ENCODE measurements around the gene DOC2A.

DOC2A gene

GRCh38 chr16:29995324-29995910 lies 15.4 kb downstream of the DOC2A start, which contains the start of gene HIRIP3:
HIRIP3 (minus strand) TSS chr16:29995617; CDS start chr16:29995605, 12 bp downstream.
- H3K4me2 ChIP-seq (ENCODE audit: low read length): peak within 1 kb of the TSS; percentile 99
- H2BK5ac ChIP-seq (ENCODE audit: low read length): peak within 1 kb of the TSS; percentile 95
- H2BK15ac ChIP-seq (replicated peaks; ENCODE audit: low read depth): no peak within 1 kb of the TSS
- H3K79me2 ChIP-seq (ENCODE audit: control insufficient read depth, insufficient read depth, low read length): peaks cover 3% of the 10 kb centered on the region
- no peaks in the 10 kb centered on the region for H3K27me3 ChIP-seq (ENCODE audit: insufficient read depth, low read length, poor library complexity)
- peaks cover 5% of the 10 kb centered on the region for H3K79me1 ChIP-seq (ENCODE audit: low read length)
- peak within 1 kb of the TSS; percentile 95 for H3K4me3 ChIP-seq (ENCODE audit: low read length)
- H3K18ac ChIP-seq (ENCODE audit: low read length): peak within 1 kb of the TSS; percentile 62
- peak; percentile 91 for DNase-seq
- no peak within 1 kb of the TSS for H2AK5ac ChIP-seq (ENCODE audit: low read length)
- no peak within 1 kb of the TSS for H2BK120ac ChIP-seq (ENCODE audit: low read depth, low read length)
- peak within 1 kb of the TSS; percentile 1 for H3K23ac ChIP-seq (ENCODE audit: low read length)
- peaks cover 4% of the 10 kb centered on the region for H3K36me3 ChIP-seq (ENCODE audit: control insufficient read depth, insufficient read depth, low read length)
- no CpG with 5 or more reads among the region's 53 CpGs for WGBS (ENCODE audit: extremely low coverage, insufficient coverage, low lambda C conversion rate)
- H3K9ac ChIP-seq (ENCODE audit: low read length): peak within 1 kb of the TSS; percentile 99
- H3K56ac ChIP-seq (ENCODE audit: low read length): peak within 1 kb of the TSS; percentile 99
- H4K5ac ChIP-seq (ENCODE audit: low read length): no peak within 1 kb of the TSS
- peak within 1 kb of the TSS; percentile 39 for H3K27ac ChIP-seq (ENCODE audit: low read depth, low read length)
- H3K4ac ChIP-seq (ENCODE audit: low read depth, low read length): peak within 1 kb of the TSS; percentile 89
- no peak within 1 kb of the TSS for H4K8ac ChIP-seq (ENCODE audit: low read depth, low read length)
- peaks cover 2% of the 10 kb centered on the region for H3K4me1 ChIP-seq (ENCODE audit: control insufficient read depth, low read depth, low read length)

GRCh38 chr16:29994600-29995323 lies 16.1 kb downstream of the DOC2A start:
- H4K5ac ChIP-seq (ENCODE audit: low read length): no peak overlapping the region
- no peak overlapping the region for H2BK15ac ChIP-seq (replicated peaks; ENCODE audit: low read depth)
- H2BK120ac ChIP-seq (ENCODE audit: low read depth, low read length): no peak overlapping the region
- peak overlapping the region; percentile 99 for H3K56ac ChIP-seq (ENCODE audit: low read length)
- WGBS (ENCODE audit: extremely low coverage, insufficient coverage, low lambda C conversion rate): no CpG with 5 or more reads among the region's 24 CpGs
- H3K4me2 ChIP-seq (ENCODE audit: low read length): peak overlapping the region; percentile 99
- H2AK5ac ChIP-seq (ENCODE audit: low read length): no peak overlapping the region
- H3K79me2 ChIP-seq (ENCODE audit: control insufficient read depth, insufficient read depth, low read length): peaks cover 3% of the 10 kb centered on the region
- H3K4me1 ChIP-seq (ENCODE audit: control insufficient read depth, low read depth, low read length): peaks cover 2% of the 10 kb centered on the region
- H4K8ac ChIP-seq (ENCODE audit: low read depth, low read length): no peak overlapping the region
- H3K27me3 ChIP-seq (ENCODE audit: insufficient read depth, low read length, poor library complexity): no peaks in the 10 kb centered on the region
- H3K23ac ChIP-seq (ENCODE audit: low read length): no peak overlapping the region
- H3K79me1 ChIP-seq (ENCODE audit: low read length): peaks cover 5% of the 10 kb centered on the region
- H3K4ac ChIP-seq (ENCODE audit: low read depth, low read length): no peak overlapping the region
- H3K36me3 ChIP-seq (ENCODE audit: control insufficient read depth, insufficient read depth, low read length): peaks cover 4% of the 10 kb centered on the region
- H2BK5ac ChIP-seq (ENCODE audit: low read length): no peak overlapping the region
- H3K9ac ChIP-seq (ENCODE audit: low read length): peak overlapping the region; percentile 99
- H3K27ac ChIP-seq (ENCODE audit: low read depth, low read length): no peak overlapping the region
- DNase-seq: peak; percentile 69
- H3K18ac ChIP-seq (ENCODE audit: low read length): no peak overlapping the region
- no peak overlapping the region for H3K4me3 ChIP-seq (ENCODE audit: low read length)

GRCh38 chr16:29993903-29994599 lies 16.8 kb downstream of the DOC2A start:
- no peak overlapping the region for H3K4ac ChIP-seq (ENCODE audit: low read depth, low read length)
- H2BK5ac ChIP-seq (ENCODE audit: low read length): no peak overlapping the region
- DNase-seq: no peak
- no peak overlapping the region for H2BK15ac ChIP-seq (replicated peaks; ENCODE audit: low read depth)
- peaks cover 5% of the 10 kb centered on the region for H3K36me3 ChIP-seq (ENCODE audit: control insufficient read depth, insufficient read depth, low read length)
- H3K4me2 ChIP-seq (ENCODE audit: low read length): no peak overlapping the region
- H3K56ac ChIP-seq (ENCODE audit: low read length): peak overlapping the region; percentile 99
- H3K23ac ChIP-seq (ENCODE audit: low read length): no peak overlapping the region
- no peaks in the 10 kb centered on the region for H3K27me3 ChIP-seq (ENCODE audit: insufficient read depth, low read length, poor library complexity)
- H3K27ac ChIP-seq (ENCODE audit: low read depth, low read length): no peak overlapping the region
- H4K5ac ChIP-seq (ENCODE audit: low read length): no peak overlapping the region
- no peak overlapping the region for H3K4me3 ChIP-seq (ENCODE audit: low read length)
- H2BK120ac ChIP-seq (ENCODE audit: low read depth, low read length): no peak overlapping the region
- no peak overlapping the region for H4K8ac ChIP-seq (ENCODE audit: low read depth, low read length)
- no peak overlapping the region for H2AK5ac ChIP-seq (ENCODE audit: low read length)
- H3K18ac ChIP-seq (ENCODE audit: low read length): no peak overlapping the region
- peak overlapping the region; percentile 99 for H3K9ac ChIP-seq (ENCODE audit: low read length)
- H3K79me2 ChIP-seq (ENCODE audit: control insufficient read depth, insufficient read depth, low read length): peaks cover 3% of the 10 kb centered on the region
- no CpG with 5 or more reads among the region's 9 CpGs for WGBS (ENCODE audit: extremely low coverage, insufficient coverage, low lambda C conversion rate)
- H3K4me1 ChIP-seq (ENCODE audit: control insufficient read depth, low read depth, low read length): peaks cover 2% of the 10 kb centered on the region
- peaks cover 4% of the 10 kb centered on the region for H3K79me1 ChIP-seq (ENCODE audit: low read length)

- Histone ChIP-seq H3K79me1 (ENCODE audit: low read length) (peaks cover 4% of the 10 kb centered on the region), H2AK5ac (ENCODE audit: low read length) (no peak overlapping the region), H3K27ac (ENCODE audit: low read depth, low read length) (no peak overlapping the region), H3K4ac (ENCODE audit: low read depth, low read length) (no peak overlapping the region), H2BK120ac (ENCODE audit: low read depth, low read length) (no peak overlapping the region), H3K4me3 (ENCODE audit: low read length) (no peak overlapping the region), H3K36me3 (ENCODE audit: control insufficient read depth, insufficient read depth, low read length) (peaks cover 6% of the 10 kb centered on the region), H3K23ac (ENCODE audit: low read length) (no peak overlapping the region), H3K27me3 (ENCODE audit: insufficient read depth, low read length, poor library complexity) (no peaks in the 10 kb centered on the region), H3K4me2 (ENCODE audit: low read length) (no peak overlapping the region), H2BK15ac (replicated peaks; ENCODE audit: low read depth) (no peak overlapping the region), H3K18ac (ENCODE audit: low read length) (no peak overlapping the region), H2BK5ac (ENCODE audit: low read length) (no peak overlapping the region), H3K79me2 (ENCODE audit: control insufficient read depth, insufficient read depth, low read length) (peaks cover 3% of the 10 kb centered on the region), H4K5ac (ENCODE audit: low read length) (no peak overlapping the region), H3K4me1 (ENCODE audit: control insufficient read depth, low read depth, low read length) (peaks cover 2% of the 10 kb centered on the region), H3K56ac (ENCODE audit: low read length) (no peak overlapping the region), H3K9ac (ENCODE audit: low read length) (no peak overlapping the region), H4K8ac (ENCODE audit: low read depth, low read length) (no peak overlapping the region)
- WGBS (ENCODE audit: extremely low coverage, insufficient coverage, low lambda C conversion rate): no CpG with 5 or more reads among the region's 25 CpGs
- no peak for DNase-seq
These were observed 17.5 kb downstream of the DOC2A start for GRCh38 chr16:29993191-29993902.

- H3K4me2 ChIP-seq (ENCODE audit: low read length): no peak overlapping the region
- H3K18ac ChIP-seq (ENCODE audit: low read length): no peak overlapping the region
- H3K23ac ChIP-seq (ENCODE audit: low read length): no peak overlapping the region
- H3K4me3 ChIP-seq (ENCODE audit: low read length): no peak overlapping the region
- H2BK5ac ChIP-seq (ENCODE audit: low read length): no peak overlapping the region
- no peak overlapping the region for H3K4ac ChIP-seq (ENCODE audit: low read depth, low read length)
- no peak overlapping the region for H4K5ac ChIP-seq (ENCODE audit: low read length)
- no peak overlapping the region for H2BK15ac ChIP-seq (replicated peaks; ENCODE audit: low read depth)
- H3K9ac ChIP-seq (ENCODE audit: low read length): no peak overlapping the region
- H3K79me2 ChIP-seq (ENCODE audit: control insufficient read depth, insufficient read depth, low read length): peaks cover 3% of the 10 kb centered on the region
- WGBS (ENCODE audit: extremely low coverage, insufficient coverage, low lambda C conversion rate): no CpG with 5 or more reads among the region's 7 CpGs
- no peak overlapping the region for H3K27ac ChIP-seq (ENCODE audit: low read depth, low read length)
- peaks cover 4% of the 10 kb centered on the region for H3K79me1 ChIP-seq (ENCODE audit: low read length)
- H3K36me3 ChIP-seq (ENCODE audit: control insufficient read depth, insufficient read depth, low read length): peaks cover 7% of the 10 kb centered on the region
- H3K56ac ChIP-seq (ENCODE audit: low read length): no peak overlapping the region
- H2AK5ac ChIP-seq (ENCODE audit: low read length): no peak overlapping the region
- no peak for DNase-seq
- peaks cover 2% of the 10 kb centered on the region for H3K4me1 ChIP-seq (ENCODE audit: control insufficient read depth, low read depth, low read length)
- no peak overlapping the region for H4K8ac ChIP-seq (ENCODE audit: low read depth, low read length)
- H3K27me3 ChIP-seq (ENCODE audit: insufficient read depth, low read length, poor library complexity): no peaks in the 10 kb centered on the region
- H2BK120ac ChIP-seq (ENCODE audit: low read depth, low read length): no peak overlapping the region
These were observed 18.4 kb downstream of the DOC2A start for GRCh38 chr16:29992344-29992967.

Data from mesendoderm (in vitro differentiated cells).